Activated CD4-positive, CD25-positive, alpha-beta regulatory T cell treated with anti-CD3 and anti-CD28 coated beads, Interleukin-2, amount 50 U/mL, for 24 hours (primary cell): Measurements from ENCODE around the gene CAPZA2.
"Not testable (repeated sequence)": the region's sequence is repeated elsewhere in the genome, so short reads cannot be mapped to it uniquely, and the experiment has no call there.

Experiments used
- ATAC-seq, 2 donors: fragments of 150-1000 bp; cut with Tn5 transposase; one replicate each; pipeline ENCODE4 v1.10.0; 2021; ENCODE audit warnings: mild to moderate bottlenecking in 1 of 2, moderate library complexity in 1 of 2

Gene CAPZA2

GRCh38 chr7:116922545-116922944, 60.2 kb downstream of the CAPZA2 start:
- ATAC-seq: no peak

DNA sequence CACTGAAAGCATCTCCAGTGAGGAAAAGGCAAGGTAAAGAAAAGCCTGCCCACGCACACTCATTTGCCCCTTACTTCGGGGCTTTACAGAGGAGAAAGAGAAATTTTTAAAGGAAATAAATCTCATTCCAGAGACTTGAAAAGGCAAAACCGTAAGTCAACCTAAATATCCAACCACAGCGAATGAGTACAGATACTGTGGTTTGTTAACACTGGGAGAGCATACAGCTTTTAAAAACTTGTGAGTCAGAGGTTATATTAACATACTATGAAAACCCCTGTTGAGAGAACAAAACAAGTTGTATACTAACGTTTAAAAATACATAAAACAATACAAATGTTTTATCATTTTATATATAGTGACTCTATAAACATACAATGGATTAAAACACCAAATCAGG, 62.4 kb downstream of the CAPZA2 start:
- ATAC-seq: no peak

DNA sequence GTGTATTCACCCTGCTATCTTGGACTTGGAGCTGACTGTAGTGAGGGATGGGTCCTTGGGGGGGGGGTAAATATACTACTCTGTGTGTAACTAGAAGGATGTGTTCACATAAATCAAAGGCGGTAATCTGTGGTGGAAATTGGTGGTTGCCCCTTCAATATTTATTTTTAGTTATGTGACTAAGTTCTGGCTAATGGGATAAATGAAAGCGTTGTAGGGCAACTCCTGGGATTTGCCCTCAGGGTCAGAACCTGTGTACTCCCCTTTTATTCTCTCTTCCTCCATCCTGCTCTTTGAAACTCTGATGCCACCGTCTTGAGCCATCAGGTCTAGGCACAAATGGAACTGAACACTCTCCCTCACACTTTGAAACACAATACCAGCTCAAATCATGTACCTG, 66.6 kb downstream of the CAPZA2 start:
- no peak for ATAC-seq

GRCh38 chr7:116929914-116930913, 67.8 kb downstream of the CAPZA2 start:
- ATAC-seq: peak; percentile 58 to 82

DNA sequence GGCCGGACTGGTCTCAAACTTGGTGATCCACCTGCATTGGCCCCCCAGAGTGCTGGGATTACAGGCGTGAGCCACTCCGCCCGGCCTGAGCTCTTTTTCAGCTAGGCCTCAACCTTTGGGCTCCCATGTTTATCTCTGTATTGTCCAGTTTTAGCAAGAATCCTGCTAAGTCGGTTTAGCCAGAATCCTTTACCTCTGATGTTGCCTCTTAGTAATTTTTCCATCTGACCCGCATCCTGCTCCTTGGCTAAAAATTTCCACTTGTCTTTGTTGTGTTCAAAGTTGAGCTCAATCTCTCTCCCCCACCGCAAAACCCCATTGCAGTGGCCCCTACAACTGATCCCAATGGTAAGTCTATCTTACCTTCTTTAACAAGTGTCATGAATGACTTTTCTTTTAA, 70.2 kb downstream of the CAPZA2 start:
- ATAC-seq: no peak

- no peak for ATAC-seq
Observed at GRCh38 chr7:116933465-116933864, 71.1 kb downstream of the CAPZA2 start.

DNA sequence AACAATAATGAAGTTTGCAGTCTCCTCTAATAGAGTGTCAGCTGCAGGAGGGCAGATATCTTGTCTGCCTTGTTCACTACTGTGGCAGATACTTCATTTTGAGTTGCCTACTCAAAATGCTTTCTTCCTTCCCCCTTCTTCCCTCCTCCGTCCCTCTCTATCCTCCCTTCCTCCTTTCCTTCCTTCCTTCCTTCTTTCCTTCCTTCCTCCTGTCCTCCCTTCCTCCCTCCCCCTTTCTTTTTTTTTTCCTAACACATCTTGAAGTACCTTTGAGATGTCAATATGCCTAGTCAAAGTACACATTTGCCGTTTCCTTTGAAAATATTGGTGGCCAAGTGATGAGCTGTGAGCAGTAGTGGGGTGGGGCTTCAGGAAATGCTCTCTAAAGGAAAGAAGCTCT, 72.2 kb downstream of the CAPZA2 start:
- ATAC-seq: no peak

GRCh38 chr7:116936844-116937243, 74.5 kb downstream of the CAPZA2 start:
- not testable (repeated sequence) for ATAC-seq

GRCh38 chr7:116938678-116939077, 76.3 kb downstream of the CAPZA2 start:
- no peak for ATAC-seq

DNA sequence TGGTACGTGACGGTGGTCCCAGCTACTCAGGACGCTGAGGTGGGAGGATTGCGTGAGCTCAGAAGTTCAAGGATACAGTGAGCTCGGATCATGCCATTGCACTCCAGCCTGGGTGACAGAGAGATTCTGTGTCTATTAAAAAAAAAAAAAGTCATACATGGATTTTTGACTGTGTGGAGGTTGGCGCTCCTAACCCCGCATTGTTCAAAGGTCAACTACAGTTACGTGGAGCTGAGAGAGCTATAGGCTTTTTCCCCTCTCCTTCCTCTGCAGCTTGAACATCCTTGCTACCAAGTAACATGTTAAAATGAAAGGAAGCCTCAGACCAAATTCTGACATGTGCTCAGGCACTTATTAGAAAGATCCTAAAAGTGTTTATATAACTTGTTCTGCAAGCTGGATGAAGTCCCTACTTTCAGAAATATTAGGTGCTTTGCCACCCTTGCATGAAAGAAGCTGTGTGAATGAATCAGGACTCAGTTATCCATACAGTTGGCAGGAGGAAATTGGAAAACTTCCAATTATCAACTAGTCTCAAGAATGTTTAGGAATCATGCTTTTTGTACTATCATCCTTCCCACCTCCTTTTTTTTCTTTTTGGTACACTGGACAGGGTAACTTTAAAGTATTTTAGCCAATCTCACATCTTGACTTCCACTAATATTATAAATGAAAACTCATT, 78.4 kb downstream of the CAPZA2 start:
- no peak for ATAC-seq

- ATAC-seq: no peak
Observed at GRCh38 chr7:116942504-116942903, 80.1 kb downstream of the CAPZA2 start.

GRCh38 chr7:116948934-116949333, 86.5 kb downstream of the CAPZA2 start:
- no peak for ATAC-seq

- ATAC-seq: no peak
Observed at GRCh38 chr7:116949941-116950801, 87.8 kb downstream of the CAPZA2 start.

GRCh38 chr7:116950889-116951351, 88.5 kb downstream of the CAPZA2 start:
- no peak for ATAC-seq

DNA sequence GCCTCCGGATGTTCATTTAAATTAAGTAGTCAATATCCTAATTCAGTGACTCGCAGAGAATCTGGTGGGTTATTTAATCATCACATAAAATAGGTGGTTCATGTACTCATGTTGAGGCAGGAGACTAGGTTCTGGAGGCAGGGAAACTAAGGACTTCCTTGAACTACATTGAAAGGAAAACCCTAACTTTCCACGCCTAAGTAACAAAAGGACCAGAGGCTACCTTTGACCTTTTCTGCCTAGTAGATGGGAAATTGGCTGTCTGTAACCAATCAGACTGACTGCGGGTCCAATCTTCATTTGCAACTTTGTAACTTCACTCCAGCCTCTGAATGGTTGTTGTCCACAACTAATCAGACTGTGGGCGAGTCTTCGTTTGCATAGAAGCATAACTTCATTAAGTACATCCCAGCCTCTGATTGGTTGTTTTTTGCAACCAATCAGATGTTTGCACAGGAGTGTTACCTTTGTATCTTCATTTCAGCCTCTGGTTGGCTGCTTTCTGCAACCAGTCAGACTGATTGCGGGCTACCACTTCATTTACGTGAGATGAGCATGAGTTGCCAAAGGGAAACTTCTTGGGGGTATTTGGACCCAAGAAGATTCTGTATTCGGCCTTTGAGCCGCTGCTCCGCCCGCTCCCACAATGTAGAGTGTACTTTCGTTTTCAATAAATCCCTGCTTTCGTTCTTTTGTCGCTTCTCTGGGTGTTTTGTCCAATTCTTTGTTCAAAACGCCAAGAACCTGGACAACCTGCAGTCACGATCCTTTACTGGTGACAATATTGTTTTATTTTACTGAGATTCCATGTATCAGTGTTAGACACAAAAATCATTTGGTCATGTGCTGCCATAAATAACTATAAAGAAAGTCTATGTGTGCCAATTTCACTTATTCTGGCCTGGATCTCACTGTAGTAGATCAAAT, 89.2 kb downstream of the CAPZA2 start:
- no peak for ATAC-seq

GRCh38 chr7:116952635-116953371, 90.4 kb downstream of the CAPZA2 start:
- peak in 1 of 2 donors; percentile 11 for ATAC-seq

GRCh38 chr7:116953372-116953905, 91.1 kb downstream of the CAPZA2 start, which contains the start of gene ST7:
Gene ST7, plus strand, starts transcription at chr7:116953501. Its CDS starts 40 bp downstream, at chr7:116953541.
- ATAC-seq: peak; percentile 82 to 91

GRCh38 chr7:116953906-116954838, 91.8 kb downstream of the CAPZA2 start:
- ATAC-seq: peak in 1 of 2 donors; percentile 1

DNA sequence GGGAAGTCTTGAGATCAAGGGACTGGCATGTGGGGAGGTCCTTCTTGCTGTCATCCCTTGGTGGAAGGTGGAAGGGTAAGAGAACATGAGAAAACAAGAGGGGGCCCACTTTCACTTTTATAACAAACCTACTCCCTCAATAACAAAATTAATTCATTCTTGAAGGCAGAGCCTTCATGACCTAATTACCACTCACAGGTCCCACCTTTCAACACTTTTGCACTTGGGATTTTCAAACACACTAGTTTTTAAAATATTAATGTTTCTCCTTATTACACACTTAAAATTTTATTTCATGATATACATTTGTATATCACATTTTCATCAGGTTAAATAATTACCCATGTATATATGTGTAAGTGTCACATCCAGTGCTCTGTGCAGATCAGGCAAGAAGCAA, 93.0 kb downstream of the CAPZA2 start:
- ATAC-seq: no peak
